HG03159 (cell line): ENCODE measurements around the gene CHCHD5.
"Not testable (repeated sequence)": the region's sequence is repeated elsewhere in the genome, so short reads cannot be mapped to it uniquely, and the experiment has no call there.

ENCODE experiments used
- ATAC-seq: cut with Tn5 transposase; IDR thresholded peaks from one replicate; pipeline ENCODE4 v1.9.1; 2021; ENCODE audit warnings: mild to moderate bottlenecking, moderate library complexity; ENCODE audit not compliant: unreplicated experiment

Gene CHCHD5

GRCh38 chr2:112585873-112586464 is 1.6 kb downstream of the CHCHD5 start:
- ATAC-seq, result no peak

- ATAC-seq, result no peak
Measured at GRCh38 chr2:112588611-112589045, 4.2 kb downstream of the CHCHD5 start.

- ATAC-seq, result no peak
Measured at GRCh38 chr2:112591413-112591812, 7.0 kb downstream of the CHCHD5 start.

- no peak for ATAC-seq
Measured at GRCh38 chr2:112593736-112594135, 9.3 kb downstream of the CHCHD5 start.

- ATAC-seq, result no peak
Measured at GRCh38 chr2:112597537-112598322, 13.3 kb downstream of the CHCHD5 start.

GRCh38 chr2:112600634-112601033 is 16.2 kb downstream of the CHCHD5 start:
- ATAC-seq, result no peak

- no peak for ATAC-seq
Measured at GRCh38 chr2:112601754-112602153, 17.3 kb downstream of the CHCHD5 start.

GRCh38 chr2:112602917-112603316 is 18.5 kb downstream of the CHCHD5 start:
- no peak for ATAC-seq

GRCh38 chr2:112603731-112604130 is 19.3 kb downstream of the CHCHD5 start:
- ATAC-seq, result no peak

- ATAC-seq, result no peak
Measured at GRCh38 chr2:112604952-112605351, 20.5 kb downstream of the CHCHD5 start.

- ATAC-seq, result no peak
Measured at GRCh38 chr2:112605926-112606325, 21.5 kb downstream of the CHCHD5 start.

- ATAC-seq, result no peak
Measured at GRCh38 chr2:112606547-112606946, 22.1 kb downstream of the CHCHD5 start.

- no peak for ATAC-seq
Measured at GRCh38 chr2:112607680-112608438, 23.4 kb downstream of the CHCHD5 start.

GRCh38 chr2:112609320-112609719 is 24.9 kb downstream of the CHCHD5 start:
- not testable (repeated sequence) for ATAC-seq

- not testable (repeated sequence) for ATAC-seq
Measured at GRCh38 chr2:112612283-112612682, 27.9 kb downstream of the CHCHD5 start.

- no peak for ATAC-seq
Measured at GRCh38 chr2:112614201-112614840, 29.9 kb downstream of the CHCHD5 start.

GRCh38 chr2:112615051-112615450 is 30.6 kb downstream of the CHCHD5 start:
- ATAC-seq, result no peak

GRCh38 chr2:112615798-112616197 is 31.4 kb downstream of the CHCHD5 start:
- ATAC-seq, result not testable (repeated sequence)

- ATAC-seq, result no peak
Measured at GRCh38 chr2:112618383-112618782, 34.0 kb downstream of the CHCHD5 start.

- no peak for ATAC-seq
Measured at GRCh38 chr2:112621790-112622527, 37.5 kb downstream of the CHCHD5 start.

GRCh38 chr2:112622528-112622849 is 38.1 kb downstream of the CHCHD5 start:
- ATAC-seq, result no peak
